K562 (cell line): ENCODE results near the gene PACS2. TPM values are rescaled to one million over a fixed set of nuclear protein-coding genes. Genes with fewer than 3 reads are reported as not detected.

ENCODE experiments used
- ATAC-seq: fragments of 200-7000 bp; cut with Tn5 transposase; 3 replicates; pipeline ENCODE4 v1.9.1; 2020; ENCODE audit warnings: moderate library complexity
- BruUV-seq: library from RNA; stranded (reverse); fragments of 400-500 nt; replicated peaks from 2 replicates; lab custom pipeline; 2021; lab: Mats Ljungman, UMichigan
- CTCF ChIA-PET: fragments of 300-600 bp; formaldehyde crosslinking; extraction: SDS; loops from one replicate; lab custom pipeline; 2021; ENCODE audit warnings: low intra/inter-chr PET ratio; lab: Yijun Ruan, JAX
- POLR2A ChIA-PET: fragments of 300-600, 350-650 bp; sonication (Branson Sonifier 250); formaldehyde crosslinking; extraction: SDS; loops from one replicate; lab custom pipeline; 2021; ENCODE audit warnings: antibody characterized with exemption, inconsistent platforms; lab: Yijun Ruan, JAX
- DNase-seq, 4 experiments: peaks; one replicate each; pipeline versions ENCODE4 v3.0.0 to v3.0.0-alpha.2; 2011 to 2018; ENCODE audit warnings: low spot score in 3 of 4, mixed read lengths in 3 of 4; ENCODE audit errors: extremely low read depth in 1 of 4
- FAIRE-seq: peaks from 2 replicates; lab custom pipeline; 2011; peaks lifted over from hg19 to GRCh38; lab: Jason Lieb, UNC
- H2AFZ ChIP-seq: 2 replicates; pipeline ENCODE4 v1.6.0; 2011; ENCODE audit warnings: low read depth, low read length, control low read depth, inconsistent platforms
- H3K27ac ChIP-seq: fragments of 200-600 bp; 3 replicates; pipeline ENCODE4 v1.8.0; 2011; ENCODE audit warnings: low read depth, mild to moderate bottlenecking, control low read depth, inconsistent platforms, low read length, moderate library complexity, mixed read lengths; ENCODE audit errors: extremely low read depth
- H3K27me3 ChIP-seq, 2 experiments: fragments of 300-600 bp in 1 of 2; 2 replicates in 1 of 2; 3 replicates in 1 of 2; pipeline versions ENCODE4 v1.6.0 to v1.8.0; 2011; ENCODE audit warnings: inconsistent platforms in 2 of 2, low read length in 2 of 2, mild to moderate bottlenecking in 1 of 2, mixed read lengths in 1 of 2, moderate library complexity in 1 of 2; ENCODE audit not compliant: control insufficient read depth in 2 of 2, insufficient read depth in 2 of 2
- H3K36me3 ChIP-seq: fragments of 300-600 bp; 3 replicates; pipeline ENCODE4 v1.8.0; 2011; ENCODE audit warnings: mild to moderate bottlenecking, low read length, inconsistent platforms; ENCODE audit not compliant: control insufficient read depth, insufficient read depth
- H3K4me1 ChIP-seq, 2 experiments: fragments of 200-600 bp in 1 of 2; replicated peaks in 1 of 2; 2 replicates in 1 of 2; 3 replicates in 1 of 2; pipeline versions ENCODE4 v1.5.1 to v1.8.0; 2011; ENCODE audit warnings: inconsistent platforms in 2 of 2, low read length in 2 of 2, mild to moderate bottlenecking in 1 of 2, mixed read lengths in 1 of 2, moderate library complexity in 1 of 2; ENCODE audit not compliant: control insufficient read depth in 2 of 2, insufficient read depth in 2 of 2
- H3K4me2 ChIP-seq: 2 replicates; pipeline ENCODE4 v1.6.1; 2011; ENCODE audit warnings: low read length, control low read depth, inconsistent platforms, mixed read lengths; ENCODE audit not compliant: insufficient read depth
- H3K4me3 ChIP-seq: fragments of 200-600 bp; sonication (generic), shearing (Covaris generic); 2 replicates; pipeline ENCODE4 v1.5.1; 2016; ENCODE audit warnings: control low read depth, inconsistent platforms
- H3K79me2 ChIP-seq: fragments of 200-600 bp; 3 replicates; pipeline ENCODE4 v1.8.0; 2011; ENCODE audit warnings: low read length, inconsistent platforms; ENCODE audit not compliant: control insufficient read depth, insufficient read depth
- H3K9ac ChIP-seq, 2 experiments: 2 replicates each; pipeline versions ENCODE4 v1.6.0 to v1.6.1; 2011; ENCODE audit warnings: low read depth in 2 of 2, low read length in 2 of 2, control low read depth in 1 of 2, inconsistent platforms in 1 of 2, mild to moderate bottlenecking in 1 of 2, mixed read lengths in 1 of 2; ENCODE audit not compliant: insufficient read depth in 1 of 2
- H3K9me1 ChIP-seq: one replicate; pipeline ENCODE4 v1.6.0; 2011; ENCODE audit warnings: inconsistent platforms, mild to moderate bottlenecking, low read length, moderate library complexity; ENCODE audit not compliant: control insufficient read depth, insufficient read depth
- H3K9me3 ChIP-seq: replicated peaks from 2 replicates; pipeline ENCODE4 v1.5.1; 2011; ENCODE audit warnings: low read depth, low read length, inconsistent platforms; ENCODE audit not compliant: control insufficient read depth, insufficient read depth
- H4K20me1 ChIP-seq: replicated peaks from 2 replicates; pipeline ENCODE4 v1.6.1; 2011; ENCODE audit warnings: low read length, inconsistent platforms, mixed read lengths; ENCODE audit not compliant: control insufficient read depth, insufficient read depth
- ADNP ChIP-seq: fragments of 200-800 bp; sonication (Bioruptor generic); IDR thresholded peaks from 2 replicates; pipeline ENCODE4 v1.6.1; 2016; ENCODE audit warnings: missing genetic modification characterization, missing compliant biosample characterization
- CBX2 ChIP-seq: fragments of 200-600 bp; sonication (generic); IDR thresholded peaks from one replicate; pipeline ENCODE4 v1.6.1; 2012; ENCODE audit warnings: mild to moderate bottlenecking, low read length, inconsistent platforms; ENCODE audit not compliant: insufficient read depth, poor library complexity, severe bottlenecking
- EP300 ChIP-seq: IDR thresholded peaks from 2 replicates; pipeline ENCODE4 v1.6.1; 2012; ENCODE audit warnings: low read length, improper control_type of control experiment
- ESRRA ChIP-seq: fragments of 450-650 bp; IDR thresholded peaks from 2 replicates; pipeline ENCODE4 v1.6.1; 2014; ENCODE audit warnings: low read depth, mild to moderate bottlenecking, moderate library complexity, borderline replicate concordance
- GTF2F1 ChIP-seq: IDR thresholded peaks from 2 replicates; pipeline ENCODE4 v1.6.1; 2011; ENCODE audit warnings: low read depth, low read length, improper control_type of control experiment
- HMG20B ChIP-seq: fragments of 250-450 bp; sonication (Bioruptor Pico); IDR thresholded peaks from 2 replicates; pipeline ENCODE4 v1.5.0; 2021; ENCODE audit warnings: mild to moderate bottlenecking
- ILF3 ChIP-seq: fragments of 450-650 bp; IDR thresholded peaks from 2 replicates; pipeline ENCODE4 v1.6.1; 2018; ENCODE audit warnings: antibody characterized with exemption, mild to moderate bottlenecking, moderate library complexity, borderline replicate concordance
- KDM5B ChIP-seq: fragments of 200-600 bp; sonication (generic); IDR thresholded peaks from 2 replicates; pipeline ENCODE4 v1.6.1; 2012; ENCODE audit warnings: low read depth, mild to moderate bottlenecking, moderate library complexity, low read length, control low read depth, inconsistent platforms; ENCODE audit not compliant: insufficient replicate concordance
- PHTF2 ChIP-seq: fragments of 250-450 bp; sonication (Bioruptor Pico); IDR thresholded peaks from 2 replicates; pipeline ENCODE4 v1.5.0; 2021; ENCODE audit warnings: mild to moderate bottlenecking
- POU5F1 ChIP-seq: fragments of 150-350 bp; IDR thresholded peaks from 2 replicates; pipeline ENCODE4 v1.6.1; 2014; ENCODE audit warnings: borderline replicate concordance, low read length, low read depth, mild to moderate bottlenecking; ENCODE audit not compliant: partially characterized antibody
- RNF219 ChIP-seq: fragments of 250-450 bp; sonication (Bioruptor Pico); IDR thresholded peaks from 2 replicates; pipeline ENCODE4 v1.5.0; 2022; ENCODE audit warnings: mild to moderate bottlenecking
- SRF ChIP-seq, 2 experiments: fragments of 250-450, 450-650 bp in 1 of 2; sonication (Bioruptor Pico) in 1 of 2; sonication (generic) in 1 of 2; formaldehyde crosslinking; IDR thresholded peaks; 2 replicates each; pipeline versions ENCODE4 v1.5.0 to v1.5.1; 2020 to 2022; ENCODE audit warnings: mild to moderate bottlenecking in 1 of 2, missing genetic modification reagents in 1 of 2
- TEAD4 ChIP-seq, 2 experiments: sonication (generic) in 1 of 2; formaldehyde crosslinking in 1 of 2; IDR thresholded peaks; 2 replicates each; pipeline versions ENCODE4 v1.6.1 to v1.8.0; 2012 to 2022; ENCODE audit warnings: borderline replicate concordance in 1 of 2, inconsistent platforms in 1 of 2, low read length in 1 of 2, mild to moderate bottlenecking in 1 of 2, missing genetic modification reagents in 1 of 2
- ZKSCAN1 ChIP-seq: fragments of 150-350 bp; IDR thresholded peaks from 2 replicates; pipeline ENCODE4 v1.6.1; 2016; ENCODE audit warnings: low read depth, low read length
- ZNF197 ChIP-seq: fragments of 200-800 bp; sonication (Bioruptor generic); IDR thresholded peaks from 2 replicates; pipeline ENCODE4 v1.6.1; 2016; ENCODE audit warnings: low read depth, missing genetic modification characterization, missing compliant biosample characterization
- WGBS: fragments of 100-300 bp; shearing (Covaris generic); methylation state at CpG from one replicate; pipeline ENCODE4 v1.1.6; 2016; ENCODE audit warnings: low coverage, mixed read lengths; ENCODE audit not compliant: insufficient coverage; ENCODE audit errors: missing lambda C conversion rate; 5-methylcytosine and 5-hydroxymethylcytosine counted together
- in situ Hi-C: fragments of 300-500 bp; cut with MboI; formaldehyde crosslinking; loops from 4 replicates; pipeline ENCODE4 v1.15.0; 2018; ENCODE audit warnings: inconsistent platforms, mixed read lengths
- intact Hi-C: fragments of 100-400 bp; cut with micrococcal nuclease; formaldehyde crosslinking; loops from 2 replicates; pipeline ENCODE4 v1.14.2; 2022
- polyA plus RNA-seq, 8 experiments: library from polyadenylated mRNA; depleted of rRNA in 4 of 8; stranded (reverse) in 5 of 8; unstranded in 3 of 8; fragments of >200 nt; fragmentation: Nextera tagmentation in 2 of 8; fragmentation: Illumina TruSeq in 1 of 8; extraction: Ambion mirVana in 2 of 8; extraction: Trizol in 1 of 8; gene quantifications; 2 replicates each; pipeline versions ENCODE4 v1.2.1 to v1.2.3, GENCODE V29; 2011 to 2014; ENCODE audit warnings: inconsistent platforms in 1 of 8, missing spikeins in 1 of 8
- total RNA-seq, 7 experiments: library from RNA; depleted of rRNA in 6 of 7; stranded (reverse); fragments of >200 nt in 6 of 7; fragmentation: Illumina TruSeq in 2 of 7; extraction: Trizol in 2 of 7; gene quantifications; 2 replicates each; pipeline versions ENCODE4 v1.2.1 to v1.2.3, GENCODE V29; 2011 to 2021; ENCODE audit warnings: low replicate concordance in 1 of 7
- TF ChIP-seq, protein P1 (sequence below): fragments of 200-800 bp; sonication (Bioruptor generic); IDR thresholded peaks from 2 replicates; pipeline ENCODE4 v1.6.1; 2017; ENCODE audit warnings: missing genetic modification characterization, missing compliant biosample characterization

Gene PACS2
- total and polyA plus RNA-seq, 9 of the 15 experiments (the other 6 are each of a cell fraction or from before 2014, with no cell fraction given): 0.11 to 20.8 (median 9.9) TPM

- peaks cover 51% of the 10 kb centered on the region; the same call in 1 of the 3 replicates for H3K36me3 ChIP-seq
- ChIA-PET POLR2A (no interaction called here), CTCF (no interaction called here)
- FAIRE-seq (no peak), DNase-seq (no peak), ATAC-seq (no peak)
- BruUV-seq: no TSS peak
- whole genome bisulfite sequencing: 86% methylated on average over 6 of the region's 11 CpGs
- no peak overlapping the region for H3K4me2 ChIP-seq
- no peak overlapping the region for H2AFZ ChIP-seq
- no peaks in the 10 kb centered on the region for H3K9me1 ChIP-seq
- H3K27me3 ChIP-seq: no peaks in the 10 kb centered on the region
- H3K9me3 ChIP-seq: no peaks in the 10 kb centered on the region
- H3K27ac ChIP-seq: no peak overlapping the region
- no peak overlapping the region; a peak in 1 of 4 replicates for H3K9ac ChIP-seq
- H3K4me3 ChIP-seq: no peak overlapping the region
- H3K4me1 ChIP-seq: peaks cover 0 to 45% of the 10 kb centered on the region in 2 experiments; a peak in 2 of 5 replicates
- peaks cover 8% of the 10 kb centered on the region; the same call in 1 of the 2 replicates for H4K20me1 ChIP-seq
- peaks cover 51% of the 10 kb centered on the region for H3K79me2 ChIP-seq
- in situ Hi-C loops (no loop called here), intact Hi-C loops (no loop called here)
- TF ChIP-seq HMG20B (CRISPR knock-in tag) (no peak), GTF2F1 (no peak), POU5F1 (no peak), RNF219 (CRISPR knock-in tag) (no peak), TEAD4 (IDR thresholded peaks at IDR 0.05; ENCODE audit: low read length) (no peak), TEAD4 (CRISPR knock-in tag; IDR thresholded peaks at IDR 0.05; ENCODE audit: borderline replicate concordance) (no peak), KDM5B (no peak), PHTF2 (CRISPR knock-in tag) (no peak), ZKSCAN1 (no peak), ADNP (tag) (no peak), ESRRA (no peak), CBX2 (no peak), ILF3 (no peak), EP300 (no peak), ZNF197 (CRISPR knock-in tag) (no peak), SRF (CRISPR knock-in tag; IDR thresholded peaks at IDR 0.05) (no peak)
- TF ChIP-seq, protein P1, sequence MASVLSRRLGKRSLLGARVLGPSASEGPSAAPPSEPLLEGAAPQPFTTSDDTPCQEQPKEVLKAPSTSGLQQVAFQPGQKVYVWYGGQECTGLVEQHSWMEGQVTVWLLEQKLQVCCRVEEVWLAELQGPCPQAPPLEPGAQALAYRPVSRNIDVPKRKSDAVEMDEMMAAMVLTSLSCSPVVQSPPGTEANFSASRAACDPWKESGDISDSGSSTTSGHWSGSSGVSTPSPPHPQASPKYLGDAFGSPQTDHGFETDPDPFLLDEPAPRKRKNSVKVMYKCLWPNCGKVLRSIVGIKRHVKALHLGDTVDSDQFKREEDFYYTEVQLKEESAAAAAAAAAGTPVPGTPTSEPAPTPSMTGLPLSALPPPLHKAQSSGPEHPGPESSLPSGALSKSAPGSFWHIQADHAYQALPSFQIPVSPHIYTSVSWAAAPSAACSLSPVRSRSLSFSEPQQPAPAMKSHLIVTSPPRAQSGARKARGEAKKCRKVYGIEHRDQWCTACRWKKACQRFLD (CRISPR knock-in tag): no peak
These were observed 124.6 kb downstream of the PACS2 start for GRCh38 chr14:105439179-105439578.
